Measurements from ENCODE around the gene OGDH.

The OGDH gene

DNA sequence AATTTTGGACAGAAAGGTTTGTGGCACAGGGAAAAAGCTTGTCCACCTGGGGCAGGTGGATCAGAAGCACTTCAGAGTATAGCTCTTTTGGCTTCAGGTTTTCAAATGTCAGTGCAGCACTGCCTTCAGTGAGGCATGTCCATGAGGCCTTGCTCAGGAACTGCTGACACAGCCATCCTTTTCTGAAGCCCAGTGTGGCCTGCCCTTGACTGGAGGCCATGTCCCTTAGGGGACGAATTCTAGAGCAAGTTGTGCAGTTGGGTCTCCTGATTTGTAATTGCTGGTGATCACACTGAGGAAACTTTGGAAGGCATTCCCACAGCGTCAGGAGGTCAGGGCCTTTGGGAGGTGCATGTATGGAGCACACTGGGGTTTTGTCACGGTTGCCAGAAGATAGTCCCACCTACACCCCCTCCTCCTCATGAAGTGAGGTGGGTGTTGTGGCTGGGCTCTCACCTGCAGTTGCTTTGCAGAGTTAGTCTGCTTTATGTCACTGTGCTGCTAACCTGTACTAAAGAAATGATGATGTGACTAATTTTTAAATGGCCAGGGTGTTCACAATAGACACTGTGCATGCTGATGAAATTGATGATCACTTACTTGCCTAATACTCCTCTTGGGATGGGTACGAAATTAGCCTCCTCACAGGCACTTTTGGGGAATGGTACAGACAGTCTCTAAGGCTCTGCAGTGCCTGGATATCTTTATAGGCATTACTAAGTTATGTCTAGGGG, 41.7 kb downstream of the OGDH start:
- Histone ChIP-seq H3K4me1 (ENCODE audit: insufficient read depth, low read length) (no peaks in the 10 kb centered on the region), H3K36me3 (ENCODE audit: insufficient read depth, low read length) (no peaks in the 10 kb centered on the region), H3K9ac (ENCODE audit: low read depth, low read length) (no peak overlapping the region), H3K9me3 (ENCODE audit: control insufficient read depth, insufficient read depth, low read length) (no peaks in the 10 kb centered on the region)

DNA sequence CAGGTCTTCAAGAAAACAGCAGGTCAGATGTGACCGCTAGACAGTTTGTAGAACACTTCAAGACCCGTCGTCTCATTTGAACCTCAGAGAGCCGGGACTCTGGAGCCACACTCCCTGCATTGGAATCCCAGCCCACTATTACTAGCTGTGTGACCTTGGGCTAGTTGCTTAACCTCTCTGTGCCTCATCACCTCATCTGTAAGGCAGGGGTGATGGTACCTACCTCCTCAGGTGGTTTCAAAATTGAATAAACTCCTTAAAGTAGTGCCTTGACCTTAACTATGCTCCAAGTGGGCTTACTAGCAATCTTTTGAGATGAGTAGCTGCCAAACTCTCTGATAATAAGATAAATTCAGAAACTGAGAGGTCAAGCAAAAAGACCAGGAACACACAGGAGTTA, 43.8 kb downstream of the OGDH start:
- H3K4me1 ChIP-seq (ENCODE audit: insufficient read depth, low read length) = no peaks in the 10 kb centered on the region
- H3K36me3 ChIP-seq (ENCODE audit: insufficient read depth, low read length) = no peaks in the 10 kb centered on the region
- H3K9me3 ChIP-seq (ENCODE audit: control insufficient read depth, insufficient read depth, low read length) = no peaks in the 10 kb centered on the region
- no peak overlapping the region for H3K9ac ChIP-seq (ENCODE audit: low read depth, low read length)

DNA sequence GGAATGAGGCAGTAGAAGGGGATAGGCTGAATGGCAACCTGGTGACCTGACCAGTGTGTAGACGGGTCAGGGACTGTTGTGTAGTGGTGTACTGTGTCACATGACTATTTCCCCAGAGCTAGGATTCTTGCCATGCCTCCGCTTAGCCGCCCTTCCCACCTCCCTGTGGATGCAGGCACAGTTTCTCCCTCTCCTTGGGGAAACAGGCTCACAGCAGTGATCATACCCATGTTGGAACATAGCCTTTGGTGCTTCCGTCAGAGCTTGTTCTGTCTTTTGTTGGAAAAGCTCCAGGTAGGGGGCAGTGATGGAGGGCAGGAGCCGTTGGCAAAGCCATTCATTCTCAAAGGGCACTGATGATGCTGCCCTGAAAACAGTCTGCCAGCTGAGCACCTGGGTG, 44.3 kb downstream of the OGDH start:
- Histone ChIP-seq H3K9ac (ENCODE audit: low read depth, low read length) (no peak overlapping the region), H3K36me3 (ENCODE audit: insufficient read depth, low read length) (no peaks in the 10 kb centered on the region), H3K4me1 (ENCODE audit: insufficient read depth, low read length) (no peaks in the 10 kb centered on the region), H3K9me3 (ENCODE audit: control insufficient read depth, insufficient read depth, low read length) (no peaks in the 10 kb centered on the region)

DNA sequence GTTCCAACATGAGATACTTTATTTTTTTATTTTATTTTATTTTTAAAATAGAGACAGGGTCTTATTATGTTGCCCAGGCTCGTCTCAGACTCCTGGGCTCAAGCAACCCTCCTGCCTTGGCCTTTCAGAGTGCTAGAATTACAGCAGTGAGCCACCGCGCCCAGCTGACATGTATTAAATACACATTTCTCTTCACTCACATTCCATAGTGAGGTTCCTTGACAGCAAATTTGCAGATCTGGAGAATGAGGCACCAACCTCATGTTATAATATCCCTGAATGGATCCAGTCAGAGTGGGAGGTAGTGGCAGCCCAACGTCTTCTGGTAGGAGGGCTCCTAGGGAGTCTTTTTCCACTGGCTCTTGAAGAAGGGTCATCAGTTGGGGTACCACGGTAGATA, 46.1 kb downstream of the OGDH start:
- Histone ChIP-seq H3K9me3 (ENCODE audit: control insufficient read depth, insufficient read depth, low read length) (no peaks in the 10 kb centered on the region), H3K36me3 (ENCODE audit: insufficient read depth, low read length) (0 out of 2 replicates have a peak, but pooled peaks cover 2% of the 10 kb centered on the region), H3K4me1 (ENCODE audit: insufficient read depth, low read length) (no peaks in the 10 kb centered on the region), H3K9ac (ENCODE audit: low read depth, low read length) (no peak overlapping the region)

DNA sequence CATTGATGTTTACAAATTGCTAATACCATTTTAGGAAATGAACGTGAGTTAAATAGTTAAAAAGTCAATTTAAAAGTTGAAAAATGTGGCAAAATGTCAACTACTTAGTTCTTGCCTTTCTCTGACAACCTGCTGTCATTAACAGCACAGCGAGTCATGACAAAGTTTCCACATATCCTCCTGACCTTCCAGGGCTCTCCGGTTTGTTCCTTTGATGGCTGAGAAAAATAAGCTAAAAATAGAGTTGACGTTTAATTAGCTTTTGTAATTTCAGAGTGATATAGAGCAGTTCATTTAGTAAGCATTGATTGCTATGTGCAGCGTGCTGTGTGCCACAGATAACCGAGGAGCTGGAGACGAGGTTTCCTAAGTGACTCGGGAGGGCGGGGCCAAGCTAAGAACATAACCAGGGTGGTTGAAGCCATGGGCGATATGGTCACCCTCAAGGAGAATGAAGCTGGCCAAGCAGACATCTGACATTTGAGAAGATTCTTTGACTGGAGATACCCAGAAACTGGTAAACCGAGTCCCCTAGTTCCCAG, 47.9 kb downstream of the OGDH start:
- Histone ChIP-seq H3K9ac (ENCODE audit: low read depth, low read length) (no peak overlapping the region), H3K4me1 (ENCODE audit: insufficient read depth, low read length) (no peaks in the 10 kb centered on the region), H3K9me3 (ENCODE audit: control insufficient read depth, insufficient read depth, low read length) (no peaks in the 10 kb centered on the region; the same call in 1 of the 2 replicates), H3K36me3 (ENCODE audit: insufficient read depth, low read length) (peaks cover 3% of the 10 kb centered on the region; the same call in 1 of the 2 replicates)

DNA sequence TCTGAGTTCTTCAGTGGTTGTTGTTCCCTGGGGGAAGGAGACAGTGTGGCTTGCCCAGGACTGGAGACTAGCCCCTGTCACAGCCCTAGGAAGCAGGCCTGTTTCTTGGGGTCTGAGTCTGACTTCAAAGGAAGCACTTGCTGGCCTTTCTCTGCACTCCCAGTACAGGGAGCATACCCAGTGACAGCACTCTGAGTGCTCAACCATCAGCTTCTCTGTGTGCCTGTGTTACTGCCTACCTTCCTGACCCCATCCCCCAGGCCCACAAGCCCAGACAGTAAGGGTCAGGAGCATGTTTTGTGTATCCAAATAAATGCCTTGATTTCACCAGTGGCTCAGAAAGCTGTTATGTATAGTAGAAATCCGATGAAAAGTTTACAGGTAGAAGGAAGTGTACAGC, 48.9 kb downstream of the OGDH start:
- Histone ChIP-seq H3K36me3 (ENCODE audit: insufficient read depth, low read length) (peaks cover 3% of the 10 kb centered on the region; the same call in 1 of the 2 replicates), H3K4me1 (ENCODE audit: insufficient read depth, low read length) (no peaks in the 10 kb centered on the region), H3K9me3 (ENCODE audit: control insufficient read depth, insufficient read depth, low read length) (no peaks in the 10 kb centered on the region; the same call in 1 of the 2 replicates), H3K9ac (ENCODE audit: low read depth, low read length) (no peak overlapping the region)

DNA sequence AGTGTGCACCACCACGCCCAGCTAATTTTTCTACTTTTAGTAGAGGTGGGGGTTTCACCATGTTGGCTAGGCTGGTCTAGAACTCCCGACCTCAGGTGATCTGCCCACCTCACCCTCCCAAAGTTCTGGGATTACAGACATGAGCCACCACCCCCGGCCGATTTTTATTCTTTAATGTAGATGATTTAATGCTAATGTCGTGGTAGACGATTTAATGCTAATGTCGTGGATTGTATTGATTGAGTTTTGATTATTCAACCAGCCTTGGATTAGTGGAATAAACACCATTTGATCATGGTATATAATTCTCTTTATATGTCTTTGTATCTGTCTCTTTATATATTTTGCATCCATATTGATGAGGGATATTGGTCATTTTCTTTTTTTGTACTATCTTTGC, 52.6 kb downstream of the OGDH start:
- H3K9ac ChIP-seq (ENCODE audit: low read depth, low read length) = no peak overlapping the region
- peaks cover 3% of the 10 kb centered on the region; the same call in 1 of the 2 replicates for H3K36me3 ChIP-seq (ENCODE audit: insufficient read depth, low read length)

DNA sequence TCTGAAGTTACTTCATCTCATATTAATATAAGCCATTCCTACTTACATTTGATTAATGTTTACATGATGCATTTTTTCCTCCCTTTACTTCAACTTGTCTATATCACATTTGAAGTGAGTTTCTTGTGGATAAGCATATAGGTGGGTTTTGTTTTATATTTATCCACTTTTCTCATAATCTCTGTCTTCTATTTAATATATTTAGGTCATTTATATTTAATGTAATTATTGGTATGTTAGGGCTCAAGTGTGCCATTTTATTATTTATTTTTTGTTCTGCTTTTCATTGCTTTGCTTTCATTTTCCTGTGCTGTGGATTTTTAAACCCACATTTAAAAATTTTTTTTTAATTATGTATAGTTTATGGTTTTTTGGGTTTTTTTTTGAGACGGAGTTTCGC, 54.8 kb downstream of the OGDH start:
- Histone ChIP-seq H3K9ac (ENCODE audit: low read depth, low read length) (no peak overlapping the region), H3K9me3 (ENCODE audit: control insufficient read depth, insufficient read depth, low read length) (peaks cover 2% of the 10 kb centered on the region; the same call in 1 of the 2 replicates), H3K36me3 (ENCODE audit: insufficient read depth, low read length) (peaks cover 3% of the 10 kb centered on the region; the same call in 1 of the 2 replicates), H3K4me1 (ENCODE audit: insufficient read depth, low read length) (peaks cover 6% of the 10 kb centered on the region; the same call in 1 of the 2 replicates)

More for the DNA sequence above, 52.6 kb downstream of the OGDH start:
- H3K4me1 ChIP-seq (ENCODE audit: insufficient read depth, low read length) = no peaks in the 10 kb centered on the region
- peaks cover 2% of the 10 kb centered on the region; the same call in 1 of the 2 replicates for H3K9me3 ChIP-seq (ENCODE audit: control insufficient read depth, insufficient read depth, low read length)

DNA sequence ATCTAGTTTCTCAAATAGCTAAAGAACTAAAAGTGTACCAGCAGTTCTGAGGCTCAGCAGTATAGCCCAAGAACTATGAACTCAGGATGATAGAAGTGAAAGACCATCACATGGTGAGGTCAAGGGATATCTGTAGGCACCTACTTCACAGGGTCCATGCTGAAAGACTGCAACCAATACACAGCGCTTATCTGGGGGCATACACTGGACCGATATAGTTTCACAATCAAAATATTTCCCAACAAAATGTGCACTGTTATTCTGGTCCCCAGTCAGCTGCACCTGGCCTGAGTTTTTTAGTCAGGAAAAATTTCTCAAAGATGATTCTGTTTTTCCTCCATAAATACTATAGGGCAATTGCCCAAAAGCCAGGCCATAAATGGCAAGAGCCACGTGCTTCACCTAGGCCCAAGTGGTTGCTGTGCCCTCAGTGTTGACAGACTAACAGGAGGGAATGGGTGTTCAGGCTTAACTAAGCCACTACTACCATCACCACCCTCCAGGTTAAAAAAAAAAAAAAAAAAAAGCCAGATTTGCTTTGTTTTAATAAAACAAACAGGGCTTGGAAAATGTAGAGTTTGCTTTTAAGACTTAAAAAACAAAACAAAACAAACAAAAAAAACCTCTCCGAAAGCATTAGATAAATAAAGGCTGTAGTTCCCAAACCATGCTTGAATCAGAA, 58.5 kb downstream of the OGDH start:
- no peaks in the 10 kb centered on the region for H3K36me3 ChIP-seq (ENCODE audit: insufficient read depth, low read length)
- H3K9ac ChIP-seq (ENCODE audit: low read depth, low read length) = no peak overlapping the region
- H3K9me3 ChIP-seq (ENCODE audit: control insufficient read depth, insufficient read depth, low read length) = peaks cover 2% of the 10 kb centered on the region; the same call in 1 of the 2 replicates
- peaks cover 6% of the 10 kb centered on the region; the same call in 1 of the 2 replicates for H3K4me1 ChIP-seq (ENCODE audit: insufficient read depth, low read length)

DNA sequence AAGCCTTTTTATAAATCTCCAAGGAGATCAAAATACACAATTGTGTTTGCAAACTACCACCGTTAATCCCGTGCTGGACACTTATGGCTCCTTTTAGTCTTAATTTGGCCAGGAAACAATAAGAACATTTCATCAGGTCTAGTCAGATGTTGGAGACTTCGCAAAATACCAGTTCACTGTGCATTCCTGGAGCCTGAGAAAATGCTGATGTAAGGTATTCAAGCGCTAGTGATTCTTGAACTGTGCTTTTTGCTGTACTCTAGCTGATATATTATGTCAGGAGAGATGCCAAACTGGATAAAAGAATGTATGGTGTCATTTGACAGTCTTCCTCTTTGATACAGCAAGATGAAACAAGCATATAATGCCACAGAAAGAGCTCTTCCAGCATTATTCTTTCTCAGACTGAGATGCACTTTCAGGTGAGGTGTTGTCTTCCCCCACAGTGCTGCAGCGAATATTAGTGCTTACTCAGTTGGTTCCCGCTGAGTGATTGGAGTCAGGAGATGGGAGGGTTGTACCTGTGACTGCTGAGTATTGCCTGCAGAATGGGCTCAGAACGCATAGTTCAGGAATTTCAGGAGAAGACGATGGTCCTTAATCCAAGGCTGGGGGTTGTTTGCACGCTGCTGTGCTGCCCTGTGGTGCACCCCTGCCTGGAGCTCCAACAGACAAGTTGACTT, 59.2 kb downstream of the OGDH start:
- no peaks in the 10 kb centered on the region for H3K36me3 ChIP-seq (ENCODE audit: insufficient read depth, low read length)
- H3K4me1 ChIP-seq (ENCODE audit: insufficient read depth, low read length) = peaks cover 6% of the 10 kb centered on the region; the same call in 1 of the 2 replicates
- H3K9ac ChIP-seq (ENCODE audit: low read depth, low read length) = no peak overlapping the region
- H3K9me3 ChIP-seq (ENCODE audit: control insufficient read depth, insufficient read depth, low read length) = peaks cover 2% of the 10 kb centered on the region; the same call in 1 of the 2 replicates

DNA sequence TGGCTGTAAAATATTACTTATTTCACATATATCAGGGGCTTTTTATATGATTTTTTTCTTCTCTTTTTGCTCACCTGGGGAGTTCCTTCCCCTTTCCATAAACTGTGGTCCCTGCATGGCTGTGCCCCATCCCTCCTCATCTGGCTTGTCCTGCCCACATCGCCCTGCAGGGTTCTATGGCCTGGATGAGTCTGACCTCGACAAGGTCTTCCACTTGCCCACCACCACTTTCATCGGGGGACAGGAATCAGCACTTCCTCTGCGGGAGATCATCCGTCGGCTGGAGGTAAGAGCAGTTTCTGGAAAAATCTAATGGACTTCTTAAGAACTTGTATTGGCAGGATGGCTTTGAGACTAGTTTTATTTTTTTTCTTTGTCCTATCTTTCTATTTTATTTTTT, 60.1 kb downstream of the OGDH start:
- Histone ChIP-seq H3K36me3 (ENCODE audit: insufficient read depth, low read length) (no peaks in the 10 kb centered on the region), H3K9me3 (ENCODE audit: control insufficient read depth, insufficient read depth, low read length) (no peaks in the 10 kb centered on the region), H3K9ac (ENCODE audit: low read depth, low read length) (no peak overlapping the region), H3K4me1 (ENCODE audit: insufficient read depth, low read length) (peaks cover 6% of the 10 kb centered on the region; the same call in 1 of the 2 replicates)

DNA sequence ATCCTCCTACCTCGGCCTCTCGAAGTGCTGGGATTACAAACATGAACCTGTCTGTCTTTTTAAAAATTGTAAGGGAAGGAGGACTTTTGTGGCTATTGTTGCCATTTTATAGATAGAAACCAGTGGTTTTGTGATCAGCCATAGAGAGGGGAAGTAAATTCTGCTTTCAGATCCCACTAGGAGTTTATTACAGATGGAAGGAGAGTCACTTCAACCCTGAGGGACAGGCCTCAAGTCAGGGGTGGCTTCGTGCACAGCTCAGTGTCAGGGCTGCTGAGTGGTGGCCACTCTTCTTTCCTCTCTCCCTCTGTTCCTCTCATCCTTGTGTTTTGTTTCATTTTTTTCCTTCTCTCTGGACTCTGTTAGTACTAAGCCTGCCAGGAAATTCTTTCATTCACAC, 60.8 kb downstream of the OGDH start:
- no peaks in the 10 kb centered on the region for H3K9me3 ChIP-seq (ENCODE audit: control insufficient read depth, insufficient read depth, low read length)
- no peak overlapping the region for H3K9ac ChIP-seq (ENCODE audit: low read depth, low read length)
- no peaks in the 10 kb centered on the region for H3K36me3 ChIP-seq (ENCODE audit: insufficient read depth, low read length)
- H3K4me1 ChIP-seq (ENCODE audit: insufficient read depth, low read length) = peaks cover 6% of the 10 kb centered on the region; the same call in 1 of the 2 replicates

DNA sequence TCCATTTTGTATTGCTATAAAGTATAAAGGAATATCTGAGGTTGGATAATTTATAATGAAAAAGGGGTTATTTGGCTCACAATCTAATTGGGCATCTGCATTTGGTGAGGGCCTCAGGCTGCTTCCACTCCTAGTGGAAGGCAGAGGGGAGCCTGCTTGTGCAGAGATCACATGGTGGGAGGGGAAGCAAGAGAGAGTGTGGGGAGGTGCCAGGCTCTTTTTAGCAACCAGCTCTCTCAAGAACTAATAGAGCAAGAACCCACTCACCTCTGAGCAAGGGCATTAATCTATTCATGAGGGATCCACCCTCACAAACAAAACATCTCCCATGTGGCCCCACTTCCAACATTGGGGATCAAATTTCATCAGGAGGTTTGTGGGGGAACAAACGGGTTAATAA, 64.6 kb downstream of the OGDH start:
- no peaks in the 10 kb centered on the region for H3K4me1 ChIP-seq (ENCODE audit: insufficient read depth, low read length)
- H3K9me3 ChIP-seq (ENCODE audit: control insufficient read depth, insufficient read depth, low read length) = no peaks in the 10 kb centered on the region
- no peak overlapping the region for H3K9ac ChIP-seq (ENCODE audit: low read depth, low read length)
- no peaks in the 10 kb centered on the region for H3K36me3 ChIP-seq (ENCODE audit: insufficient read depth, low read length)

DNA sequence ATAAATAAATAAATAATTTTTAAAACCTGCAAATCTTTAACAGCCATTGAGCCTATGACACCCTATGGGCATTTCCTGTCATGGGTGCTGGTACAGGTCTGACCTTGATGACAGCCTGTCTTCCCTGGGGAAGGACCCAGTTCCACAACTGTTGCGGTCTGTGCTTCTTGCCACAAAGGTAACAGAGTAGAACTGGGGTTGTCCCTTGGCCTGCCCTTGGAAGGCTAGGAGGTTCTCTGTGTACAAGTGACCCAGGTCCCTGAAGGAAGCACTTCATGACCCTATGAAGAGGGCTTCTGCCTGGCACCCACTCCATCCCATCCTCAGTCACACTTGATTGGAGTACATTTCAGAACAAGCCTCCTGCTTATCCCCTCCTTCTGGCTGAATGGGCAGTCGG, 66.9 kb downstream of the OGDH start:
- Histone ChIP-seq H3K9ac (ENCODE audit: low read depth, low read length) (no peak overlapping the region), H3K4me1 (ENCODE audit: insufficient read depth, low read length) (no peaks in the 10 kb centered on the region; the same call in 1 of the 2 replicates), H3K36me3 (ENCODE audit: insufficient read depth, low read length) (no peaks in the 10 kb centered on the region), H3K9me3 (ENCODE audit: control insufficient read depth, insufficient read depth, low read length) (no peaks in the 10 kb centered on the region)

Measured in ES-I3 (cell line).